B cell (primary cell): ENCODE data around the gene SLC25A24. TPM values are rescaled to one million over a fixed set of nuclear protein-coding genes. Genes with fewer than 3 reads are reported as not detected.

Experiments
- ATAC-seq: fragments of 200-7000 bp; cut with Tn5 transposase; one replicate; pipeline ENCODE4 v1.10.0; 2021; ENCODE audit warnings: low read depth, mild to moderate bottlenecking, moderate number of reproducible peaks, moderate library complexity
- CTCF ChIA-PET: fragments of 350-600 bp; sonication (Branson Sonifier 250); formaldehyde crosslinking; loops from one replicate; lab custom pipeline; 2021; ENCODE audit warnings: antibody characterized with exemption, inconsistent platforms; lab: Charles Lee
- POLR2A ChIA-PET: fragments of 350-600 bp; sonication (Branson Sonifier 250); formaldehyde crosslinking; loops from one replicate; lab custom pipeline; 2021; ENCODE audit warnings: antibody characterized with exemption; lab: Charles Lee
- DNase-seq: peaks from one replicate; pipeline ENCODE4 v3.0.0; 2013
- H2AFZ ChIP-seq: 2 replicates; pipeline ENCODE4 v1.6.1; 2012; ENCODE audit warnings: mild to moderate bottlenecking, low read depth, low read length; ENCODE audit not compliant: insufficient read depth, poor library complexity, severe bottlenecking
- H3K27ac ChIP-seq, 2 donors: 1 replicate in 1 of 2; 2 replicates in 1 of 2; pipeline ENCODE4 v1.5.1; 2012 to 2013; ENCODE audit warnings: low read length in 2 of 2, mild to moderate bottlenecking in 2 of 2, moderate library complexity in 1 of 2
- H3K27me3 ChIP-seq, 4 experiments: fragments of 200-600 bp in 1 of 4; sonication (generic) in 1 of 4; replicated peaks in 1 of 4; 1 replicate in 2 of 4; 2 replicates in 2 of 4; pipeline versions ENCODE4 v1.6.1 to v1.7.0; 2013 to 2016; ENCODE audit warnings: low read length in 3 of 4, mild to moderate bottlenecking in 2 of 4, mixed read lengths in 1 of 4, moderate library complexity in 1 of 4; ENCODE audit not compliant: insufficient read depth in 4 of 4, control insufficient read depth in 3 of 4; ENCODE audit errors: control extremely low read depth in 1 of 4
- H3K36me3 ChIP-seq, 2 experiments: replicated peaks in 1 of 2; 1 replicate in 1 of 2; 2 replicates in 1 of 2; pipeline versions ENCODE4 v1.6.1 to v1.7.1; 2013; ENCODE audit warnings: low read length in 1 of 2; ENCODE audit not compliant: insufficient read depth in 2 of 2, control insufficient read depth in 1 of 2; ENCODE audit errors: control extremely low read depth in 1 of 2, extremely low read depth in 1 of 2
- H3K4me1 ChIP-seq, 2 donors: fragments of 200-600 bp in 1 of 2; sonication (generic) in 1 of 2; 1 replicate in 1 of 2; 2 replicates in 1 of 2; pipeline versions ENCODE4 v1.5.1 to v1.6.1; 2013 to 2017; ENCODE audit warnings: low read length in 2 of 2; ENCODE audit not compliant: control insufficient read depth in 2 of 2, insufficient read depth in 2 of 2
- H3K4me2 ChIP-seq: replicated peaks from 2 replicates; pipeline ENCODE3; 2012; ENCODE audit warnings: mild to moderate bottlenecking, low read depth, low read length; ENCODE audit not compliant: poor library complexity, severe bottlenecking
- H3K4me3 ChIP-seq, 5 experiments: fragments of 200-600 bp in 1 of 5; sonication (generic) in 1 of 5; 1 replicate in 3 of 5; 2 replicates in 2 of 5; pipeline versions ENCODE4 v1.5.1 to v1.7.0; 2011 to 2016; ENCODE audit warnings: low read length in 4 of 5, mild to moderate bottlenecking in 4 of 5, low read depth in 2 of 5, control low read depth in 1 of 5, moderate library complexity in 1 of 5; ENCODE audit not compliant: insufficient read depth in 1 of 5; ENCODE audit errors: control extremely low read depth in 1 of 5, extremely low read depth in 1 of 5
- H3K79me2 ChIP-seq: fragments of 200-600 bp; sonication (generic); one replicate; pipeline ENCODE4 v1.6.0; 2016; ENCODE audit warnings: low read length; ENCODE audit not compliant: control insufficient read depth, insufficient read depth
- H3K9ac ChIP-seq: fragments of 200-600 bp; sonication (generic); 2 replicates; pipeline ENCODE4 v1.6.1; 2017; ENCODE audit warnings: mild to moderate bottlenecking, low read length, moderate library complexity
- H3K9me3 ChIP-seq, 3 donors: one replicate each; pipeline versions ENCODE4 v1.6.1 to v1.7.1; 2013; ENCODE audit warnings: low read length in 2 of 3; ENCODE audit not compliant: control insufficient read depth in 2 of 3, insufficient read depth in 1 of 3; ENCODE audit errors: control extremely low read depth in 1 of 3
- H4K20me1 ChIP-seq: 2 replicates; pipeline ENCODE4 v1.6.0; 2012; ENCODE audit warnings: mild to moderate bottlenecking, low read length; ENCODE audit not compliant: insufficient read depth, control insufficient read depth, poor library complexity, severe bottlenecking
- H3K27ac Mint-ChIP-seq: one replicate; pipeline ENCODE4 v1.8.0; 2021; ENCODE audit warnings: mixed read lengths
- H3K27me3 Mint-ChIP-seq: one replicate; pipeline ENCODE4 v1.8.0; 2021; ENCODE audit warnings: mixed read lengths
- H3K4me1 Mint-ChIP-seq: one replicate; pipeline ENCODE4 v1.8.0; 2021; ENCODE audit warnings: mixed read lengths
- H3K4me3 Mint-ChIP-seq: one replicate; pipeline ENCODE4 v1.8.0; 2021; ENCODE audit warnings: mixed read lengths
- H3K9me3 Mint-ChIP-seq: one replicate; pipeline ENCODE4 v1.8.0; 2022; ENCODE audit warnings: mixed read lengths; ENCODE audit not compliant: insufficient read depth
- CTCF ChIP-seq: fragments of 200-600 bp; IDR thresholded peaks from one replicate; pipeline ENCODE4 v1.8.0; 2022; ENCODE audit warnings: antibody characterized with exemption, mild to moderate bottlenecking
- EZH2 ChIP-seq: IDR thresholded peaks from 2 replicates; pipeline ENCODE4 v1.6.1; 2012; ENCODE audit warnings: borderline replicate concordance, low read depth, mild to moderate bottlenecking, moderate library complexity, low read length; ENCODE audit not compliant: insufficient read depth, poor library complexity, severe bottlenecking
- WGBS: methylation state at CpG from one replicate; pipeline ENCODE4 v1.1.5; 2013; ENCODE audit warnings: missing lambda C conversion rate; ENCODE audit not compliant: insufficient coverage; 5-methylcytosine and 5-hydroxymethylcytosine counted together
- intact Hi-C: fragments of 100-400 bp; cut with micrococcal nuclease; formaldehyde crosslinking; loops from one replicate; pipeline ENCODE4 v1.10.0; 2022
- polyA plus RNA-seq: library from polyadenylated mRNA; depleted of rRNA; stranded (reverse); fragments of >200 nt; gene quantifications from 2 replicates; pipeline ENCODE4 v1.2.3, GENCODE V29; 2012
- total RNA-seq, 2 donors: library from RNA; stranded (reverse); fragments of 120-200 nt in 1 of 2; gene quantifications; 1 replicate in 1 of 2; 2 replicates in 1 of 2; pipeline versions ENCODE4 v1.2.3 to v1.2.4, GENCODE V29; 2013 to 2022

The SLC25A24 gene
- total and polyA plus RNA-seq, 2 donors (not counting 1 experiment from before 2014, with no cell fraction given): 6.0 to 25.6 TPM

GRCh38 chr1:108097018-108097417, 103.1 kb downstream of the SLC25A24 start:
- no peak for ATAC-seq
- no peak overlapping the region for H3K4me3 Mint-ChIP-seq
- Histone ChIP-seq H3K9ac (no peak overlapping the region), H3K4me1 (no peaks in the 10 kb centered on the region), H3K27me3 (no peaks in the 10 kb centered on the region), H3K4me3 (no peak overlapping the region), H3K36me3 (no peaks in the 10 kb centered on the region), H3K79me2 (no peaks in the 10 kb centered on the region), H4K20me1 (no peaks in the 10 kb centered on the region), H3K27ac (no peak overlapping the region), H3K4me2 (no peak overlapping the region), H2AFZ (no peak overlapping the region), H3K9me3 (no peaks in the 10 kb centered on the region)
- peaks cover 3% of the 10 kb centered on the region for H3K27me3 Mint-ChIP-seq
- no peaks in the 10 kb centered on the region for H3K9me3 Mint-ChIP-seq
- intact Hi-C loops: no loop called here
- H3K27ac Mint-ChIP-seq: no peak overlapping the region
- H3K4me1 Mint-ChIP-seq: no peaks in the 10 kb centered on the region
- CTCF ChIA-PET: no interaction called here
- DNase-seq: no peak
- POLR2A ChIA-PET: no interaction called here
- TF ChIP-seq CTCF (no peak), EZH2 (no peak)

GRCh38 chr1:108096089-108096488, 104.1 kb downstream of the SLC25A24 start:
- Histone ChIP-seq H3K9me3 (no peaks in the 10 kb centered on the region), H3K27ac (no peak overlapping the region), H3K4me3 (no peak overlapping the region), H4K20me1 (no peaks in the 10 kb centered on the region), H3K9ac (no peak overlapping the region), H3K79me2 (no peaks in the 10 kb centered on the region), H3K36me3 (no peaks in the 10 kb centered on the region), H3K4me2 (no peak overlapping the region), H2AFZ (no peak overlapping the region), H3K27me3 (no peaks in the 10 kb centered on the region), H3K4me1 (no peaks in the 10 kb centered on the region)
- no peak for DNase-seq
- Mint-ChIP-seq H3K4me1 (no peaks in the 10 kb centered on the region), H3K27me3 (peaks cover 3% of the 10 kb centered on the region), H3K27ac (no peak overlapping the region), H3K9me3 (no peaks in the 10 kb centered on the region), H3K4me3 (no peak overlapping the region)
- intact Hi-C loops: no loop called here
- CTCF ChIA-PET: interaction anchor here (1.3 kb wide), 1 partner anchor 314 kb away, joined by 3 read pairs; no protein-coding TSS in a partner anchor
- WGBS: 74% methylated on average over 3 of the region's 4 CpGs
- POLR2A ChIA-PET: no interaction called here
- TF ChIP-seq EZH2 (no peak), CTCF (no peak)
- ATAC-seq: no peak
